Endothelial cell of umbilical vein (primary cell): ENCODE results near the gene CNTN1. TPM values are rescaled to one million over a fixed set of nuclear protein-coding genes. Genes with fewer than 3 reads are reported as not detected.

ENCODE experiments used
- BruUV-seq: library from RNA; stranded (reverse); fragments of 400-500 nt; replicated peaks from 2 replicates; lab custom pipeline; 2021; lab: Mats Ljungman, UMichigan
- CTCF ChIA-PET: fragments of 300-600, 350-600 bp; sonication (Branson Sonifier 250); formaldehyde crosslinking; loops from one replicate; lab custom pipeline; 2021; ENCODE audit warnings: antibody characterized with exemption, inconsistent platforms; lab: Charles Lee
- POLR2A ChIA-PET: fragments of 300-600, 350-600 bp; sonication (Branson Sonifier 250); formaldehyde crosslinking; loops from one replicate; lab custom pipeline; 2021; ENCODE audit warnings: antibody characterized with exemption, inconsistent platforms; lab: Charles Lee
- DNase-seq: peaks from one replicate; pipeline ENCODE4 v3.0.0-alpha.2; 2011; ENCODE audit warnings: low read depth, low spot score
- FAIRE-seq: peaks from 2 replicates; lab custom pipeline; 2011; peaks lifted over from hg19 to GRCh38; lab: Jason Lieb, UNC
- H2AFZ ChIP-seq: 2 replicates; pipeline ENCODE4 v1.6.0; 2012; ENCODE audit warnings: low read depth, low read length, control low read depth, inconsistent platforms
- H3K27ac ChIP-seq: 2 replicates; pipeline ENCODE4 v1.5.1; 2011; ENCODE audit warnings: low read depth, mild to moderate bottlenecking, control low read depth, low read length, moderate library complexity; ENCODE audit not compliant: insufficient read depth
- H3K27me3 ChIP-seq, 2 experiments: 2 replicates each; pipeline versions ENCODE4 v1.6.0 to v1.6.1; 2011; ENCODE audit warnings: low read length in 2 of 2, mixed read lengths in 1 of 2; ENCODE audit not compliant: control insufficient read depth in 2 of 2, insufficient read depth in 2 of 2
- H3K36me3 ChIP-seq, 2 experiments: 2 replicates in 1 of 2; 3 replicates in 1 of 2; pipeline ENCODE4 v1.5.1; 2011; ENCODE audit warnings: low read length in 2 of 2, mild to moderate bottlenecking in 1 of 2, moderate library complexity in 1 of 2; ENCODE audit not compliant: control insufficient read depth in 2 of 2, insufficient read depth in 2 of 2; ENCODE audit errors: extremely low read depth in 1 of 2
- H3K4me1 ChIP-seq: 3 replicates; pipeline ENCODE4 v1.5.1; 2011; ENCODE audit warnings: mild to moderate bottlenecking, low read length; ENCODE audit not compliant: control insufficient read depth, insufficient read depth; ENCODE audit errors: extremely low read depth
- H3K4me2 ChIP-seq: 2 replicates; pipeline ENCODE4 v1.6.1; 2011; ENCODE audit warnings: low read length, control low read depth, mixed read lengths; ENCODE audit not compliant: insufficient read depth
- H3K4me3 ChIP-seq, 3 experiments: fragments of 200-600 bp in 1 of 3; sonication (generic), shearing (Covaris generic) in 1 of 3; replicated peaks in 1 of 3; 2 replicates each; pipeline ENCODE4 v1.5.1; 2011 to 2016; ENCODE audit warnings: control low read depth in 3 of 3, low read length in 3 of 3, mild to moderate bottlenecking in 2 of 3, inconsistent platforms in 1 of 3, low read depth in 1 of 3, moderate library complexity in 1 of 3; ENCODE audit not compliant: insufficient read depth in 1 of 3
- H3K79me2 ChIP-seq: 2 replicates; pipeline ENCODE4 v1.6.0; 2012; ENCODE audit warnings: low read length, inconsistent platforms; ENCODE audit not compliant: control insufficient read depth, insufficient read depth
- H3K9ac ChIP-seq: replicated peaks from 2 replicates; pipeline ENCODE3; 2011; ENCODE audit warnings: low read length, control low read depth; ENCODE audit not compliant: insufficient read depth; ENCODE audit errors: extremely low read depth
- H3K9me1 ChIP-seq: replicated peaks from 3 replicates; pipeline ENCODE4 v1.6.0; 2011; ENCODE audit warnings: mild to moderate bottlenecking, low read length; ENCODE audit not compliant: control insufficient read depth, insufficient read depth; ENCODE audit errors: extremely low read depth
- H3K9me3 ChIP-seq: replicated peaks from 2 replicates; pipeline ENCODE4 v1.5.1; 2012; ENCODE audit warnings: low read length, inconsistent platforms; ENCODE audit not compliant: control insufficient read depth, insufficient read depth
- H4K20me1 ChIP-seq: replicated peaks from 2 replicates; pipeline ENCODE3; 2011; ENCODE audit warnings: mild to moderate bottlenecking, low read length; ENCODE audit not compliant: control insufficient read depth, insufficient read depth; ENCODE audit errors: extremely low read depth
- CTCF ChIP-seq, 2 donors: IDR thresholded peaks; 1 replicate in 1 of 2; 2 replicates in 1 of 2; pipeline ENCODE4 v1.5.1; 2011; ENCODE audit warnings: low read length in 2 of 2, mild to moderate bottlenecking in 2 of 2, moderate library complexity in 2 of 2, control low read depth in 1 of 2, inconsistent platforms in 1 of 2, low read depth in 1 of 2; ENCODE audit not compliant: insufficient read depth in 1 of 2; ENCODE audit errors: extremely low read depth in 1 of 2
- EZH2 ChIP-seq: IDR thresholded peaks from 2 replicates; pipeline ENCODE4 v1.6.1; 2012; ENCODE audit warnings: borderline replicate concordance, low read depth, mild to moderate bottlenecking, moderate library complexity, low read length, inconsistent platforms; ENCODE audit not compliant: severe bottlenecking
- FOS ChIP-seq: IDR thresholded peaks from 2 replicates; pipeline ENCODE4 v1.6.1; 2011; ENCODE audit warnings: mild to moderate bottlenecking, low read length, moderate library complexity, borderline replicate concordance; ENCODE audit not compliant: insufficient read depth
- GATA2 ChIP-seq: IDR thresholded peaks from 2 replicates; pipeline ENCODE4 v1.7.0; 2011; ENCODE audit warnings: low read depth, mild to moderate bottlenecking, moderate library complexity, mixed read lengths, low read length; ENCODE audit not compliant: insufficient read length, insufficient read depth
- JUN ChIP-seq: IDR thresholded peaks from 2 replicates; pipeline ENCODE4 v1.6.1; 2011; ENCODE audit warnings: borderline replicate concordance, low read depth; ENCODE audit not compliant: insufficient read length, insufficient read depth
- MYC ChIP-seq: IDR thresholded peaks from one replicate; pipeline ENCODE4 v1.6.1; 2011; ENCODE audit warnings: mild to moderate bottlenecking, low read depth, low read length
- POLR2A ChIP-seq: IDR thresholded peaks from 2 replicates; pipeline ENCODE4 v1.6.1; 2012; ENCODE audit warnings: low read depth, mild to moderate bottlenecking, control low read depth, low read length
- POLR2AphosphoS5 ChIP-seq: IDR thresholded peaks from 2 replicates; pipeline ENCODE4 v1.6.1; 2012; ENCODE audit warnings: low read depth, mild to moderate bottlenecking, control low read depth, low read length, moderate library complexity; ENCODE audit not compliant: insufficient read depth
- dilution Hi-C: fragments of 300-500 bp; cut with MboI; formaldehyde crosslinking; loops from one replicate; pipeline ENCODE4 v1.15.0; 2019; ENCODE audit warnings: low sequenced_read_pairs; ENCODE audit not compliant: extremely low pct_ligation_motif_present
- intact Hi-C: fragments of 100-400 bp; cut with micrococcal nuclease; formaldehyde crosslinking; loops from one replicate; pipeline ENCODE4 v1.10.0; 2022
- polyA plus RNA-seq, 4 experiments: library from polyadenylated mRNA; depleted of rRNA in 3 of 4; stranded (reverse) in 3 of 4; unstranded in 1 of 4; fragments of >200 nt; gene quantifications; 2 replicates each; pipeline versions ENCODE4 v1.2.1 to v1.2.3, GENCODE V29; 2011 to 2012; ENCODE audit warnings: missing spikeins in 1 of 4
- total RNA-seq: library from RNA; stranded (reverse); gene quantifications from 2 replicates; pipeline ENCODE4 v1.2.3, GENCODE V29; 2021
- TF ChIP-seq, protein P1 (sequence below): IDR thresholded peaks from 2 replicates; pipeline ENCODE4 v1.6.1; 2011; ENCODE audit not compliant: insufficient read depth, insufficient read length

The CNTN1 gene
- total and polyA plus RNA-seq, 2 donors (not counting 3 experiments of a cell fraction or from before 2014, with no cell fraction given): 0.07 TPM; not detected in 1

DNA sequence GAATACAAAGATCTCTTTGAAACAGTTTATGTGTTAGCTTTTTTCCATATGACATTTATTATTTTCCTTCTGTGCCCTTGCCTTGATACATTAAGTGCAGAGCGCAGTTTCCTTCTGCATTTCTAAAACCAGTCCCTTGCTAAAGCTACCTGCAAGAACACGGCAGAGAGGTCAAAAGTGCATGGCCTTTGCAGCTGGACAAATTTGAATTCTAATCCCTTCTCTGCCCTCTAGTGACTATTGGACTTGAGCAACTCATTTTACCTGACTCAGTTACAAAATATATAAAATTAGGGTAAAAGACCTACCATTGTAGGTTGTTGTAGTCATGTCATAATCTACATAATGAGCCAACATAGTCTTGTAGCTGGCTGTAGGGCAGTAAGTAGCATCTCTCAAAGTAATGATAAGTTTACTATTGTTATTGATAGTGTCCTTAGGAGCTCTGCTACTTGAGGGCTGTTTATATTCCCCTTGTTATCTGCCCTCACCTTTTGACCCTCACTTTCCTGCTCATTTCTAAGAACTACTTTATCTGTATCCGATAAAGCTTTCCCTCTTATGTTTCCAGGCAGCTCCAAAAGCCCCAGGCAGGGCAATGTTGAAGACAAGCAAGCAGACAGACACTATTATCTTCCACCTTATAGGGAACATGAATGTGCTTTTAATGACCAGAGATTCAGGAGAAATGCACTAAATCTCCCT is 375.9 kb downstream of the CNTN1 start:
- H3K9me1 ChIP-seq: no peaks in the 10 kb centered on the region
- no peak for DNase-seq
- no peak overlapping the region for H3K4me2 ChIP-seq
- CTCF ChIA-PET: interaction anchor here (0.8 to 1.2 kb wide), 4 partner anchors 16 to 122 kb away, joined by 3 to 5 read pairs (median 3); no protein-coding TSS in a partner anchor
- POLR2A ChIA-PET: no interaction called here
- no peaks in the 10 kb centered on the region for H3K4me1 ChIP-seq
- H3K36me3 ChIP-seq: no peaks in the 10 kb centered on the region
- no peaks in the 10 kb centered on the region for H4K20me1 ChIP-seq
- no peaks in the 10 kb centered on the region for H3K9me3 ChIP-seq
- no peak for FAIRE-seq
- H3K4me3 ChIP-seq: no peak overlapping the region
- no peak for TF ChIP-seq FOS
- intact Hi-C loops (no loop called here), dilution Hi-C loops (no loop called here)
- no peak overlapping the region for H2AFZ ChIP-seq
- H3K27me3 ChIP-seq: no peaks in the 10 kb centered on the region
- H3K9ac ChIP-seq: no peak overlapping the region
- no TSS peak for BruUV-seq
- no peaks in the 10 kb centered on the region for H3K79me2 ChIP-seq
- no peak overlapping the region for H3K27ac ChIP-seq

- CTCF ChIA-PET: no interaction called here
Observed at GRCh38 chr12:41073633-41074472, 381.6 kb downstream of the CNTN1 start.

More at GRCh38 chr12:41073633-41074472, 381.6 kb downstream of the CNTN1 start:
- TF ChIP-seq GATA2 (no peak), CTCF (IDR thresholded peaks at IDR 0.05; ENCODE audit: extremely low read depth in 1 of 2, insufficient read depth in 1 of 2, low read depth in 1 of 2, low read length in 2 of 2) (no peak), POLR2A (no peak), MYC (no peak), JUN (no peak), FOS (no peak), POLR2AphosphoS5 (no peak), EZH2 (no peak)
- TF ChIP-seq, protein P1, sequence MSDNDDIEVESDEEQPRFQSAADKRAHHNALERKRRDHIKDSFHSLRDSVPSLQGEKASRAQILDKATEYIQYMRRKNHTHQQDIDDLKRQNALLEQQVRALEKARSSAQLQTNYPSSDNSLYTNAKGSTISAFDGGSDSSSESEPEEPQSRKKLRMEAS: no peak
- DNase-seq (no peak), FAIRE-seq (no peak)
- intact Hi-C loops (no loop called here), dilution Hi-C loops (no loop called here)
- H3K4me2 ChIP-seq: no peak overlapping the region
- H3K9me3 ChIP-seq: no peaks in the 10 kb centered on the region
- H3K9me1 ChIP-seq: no peaks in the 10 kb centered on the region
- no peak overlapping the region for H2AFZ ChIP-seq
- no peak overlapping the region for H3K4me3 ChIP-seq
- no peaks in the 10 kb centered on the region for H3K36me3 ChIP-seq
- no TSS peak for BruUV-seq
- H3K79me2 ChIP-seq: no peaks in the 10 kb centered on the region
- H3K4me1 ChIP-seq: no peaks in the 10 kb centered on the region
- H3K27me3 ChIP-seq: no peaks in the 10 kb centered on the region
- H4K20me1 ChIP-seq: no peaks in the 10 kb centered on the region
- no peak overlapping the region for H3K27ac ChIP-seq
- no peak overlapping the region for H3K9ac ChIP-seq
- POLR2A ChIA-PET: no interaction called here
